Measurements from ENCODE around the gene LYZL1. TPM values are rescaled to one million over a fixed set of nuclear protein-coding genes. Genes with fewer than 3 reads are reported as not detected.
"Not testable (repeated sequence)": the region's sequence is repeated elsewhere in the genome, so short reads cannot be mapped to it uniquely, and the experiment has no call there.

The LYZL1 gene
- total and polyA plus RNA-seq, 7 donors, result not detected

- no peak overlapping the region for H3K27ac ChIP-seq
- H3K9me3 ChIP-seq, result no peaks in the 10 kb centered on the region
- no peaks in the 10 kb centered on the region for H3K36me3 ChIP-seq
- WGBS, 2 donors, result 85 to 86% methylated on average over 12 of the region's 12 CpGs
- H3K4me3 ChIP-seq, result no peak overlapping the region
- peaks cover 0 to 36% (median 30%) of the 10 kb centered on the region in 4 donors for H3K4me1 ChIP-seq
- TF ChIP-seq CTCF (IDR thresholded peaks at IDR 0.05), result no peak
- no peak for TF ChIP-seq POLR2AphosphoS5 (IDR thresholded peaks at IDR 0.05)
- TF ChIP-seq EP300 (IDR thresholded peaks at IDR 0.05), result no peak
- TF ChIP-seq POLR2A (IDR thresholded peaks at IDR 0.05), result no peak
- intact Hi-C loops (cut with DNase I), result no loop called here
- no peaks in the 10 kb centered on the region for H3K27me3 ChIP-seq
- DNase-seq, result no peak
These were observed 69.2 kb downstream of the LYZL1 start for GRCh38 chr10:29358010-29358616.

- H3K9me3 ChIP-seq; H3K36me3 ChIP-seq; intact Hi-C loops (cut with DNase I); DNase-seq; H3K27ac ChIP-seq; H3K4me3 ChIP-seq; H3K27me3 ChIP-seq: not testable (repeated sequence)
- 89 to 93% methylated on average over 18 of the region's 18 CpGs for WGBS, 2 donors
- peaks cover 0 to 15% (median 9%) of the 10 kb centered on the region in 4 donors for H3K4me1 ChIP-seq
These were observed 71.5 kb downstream of the LYZL1 start for GRCh38 chr10:29360215-29360853.
